ENCODE results near the gene NLRP1.
A peak's percentile ranks its signal among the peaks of the same experiment; 100 is the strongest.

The NLRP1 gene

DNA sequence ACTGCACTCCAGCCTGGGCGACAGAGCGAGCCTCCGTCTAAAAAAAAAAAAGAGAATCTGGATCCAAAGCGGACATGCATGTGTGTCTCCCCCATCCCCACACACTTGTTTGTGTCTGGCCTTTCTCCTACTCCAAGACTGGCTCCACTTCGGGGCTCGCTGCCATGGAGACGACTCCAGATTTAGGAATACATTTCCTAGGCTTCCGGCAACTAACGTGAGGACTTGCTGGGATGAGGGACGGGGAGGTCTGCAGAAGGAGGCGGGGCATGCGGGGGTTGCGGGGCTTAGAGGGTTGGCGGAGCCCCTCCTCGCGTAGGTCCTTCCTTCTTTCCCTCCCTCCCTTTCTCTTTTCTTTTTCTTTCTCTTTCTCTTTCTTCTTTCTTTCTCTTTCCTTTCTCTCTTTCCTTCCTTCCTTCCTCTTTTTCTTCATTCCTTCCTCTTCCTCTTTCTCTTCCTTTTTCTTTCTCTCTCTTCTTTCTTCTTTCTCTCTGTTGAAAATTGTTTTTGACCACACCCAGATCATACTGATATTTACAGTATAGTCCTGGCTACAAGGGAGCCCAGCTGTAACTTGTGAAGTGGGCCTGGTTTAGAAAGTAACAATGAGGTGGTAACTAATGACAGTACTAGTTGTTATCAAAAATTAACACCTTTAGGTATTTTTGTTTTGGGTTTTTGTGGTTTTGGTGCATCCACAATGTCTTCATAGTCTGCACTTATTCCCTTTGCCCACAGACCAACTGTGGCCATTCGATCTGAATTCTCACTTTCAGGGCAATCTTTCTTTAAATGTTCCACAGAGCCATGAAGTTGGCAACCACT is 72.7 kb downstream of the NLRP1 start:
- no peaks in the 10 kb centered on the region for H3K36me3 ChIP-seq (replicated peaks)
- H3K27me3 ChIP-seq (ENCODE audit: low read depth), result no peaks in the 10 kb centered on the region
- in situ Hi-C loops (cut with MboI; ENCODE audit: low sequenced_read_pairs), result no loop called here
- no peak overlapping the region for H3K4me3 ChIP-seq
- H3K9me3 ChIP-seq, result no peaks in the 10 kb centered on the region
- no peaks in the 10 kb centered on the region for H3K4me1 ChIP-seq
- no peak for DNase-seq (ENCODE audit: low spot score in 2 of 2)

DNA sequence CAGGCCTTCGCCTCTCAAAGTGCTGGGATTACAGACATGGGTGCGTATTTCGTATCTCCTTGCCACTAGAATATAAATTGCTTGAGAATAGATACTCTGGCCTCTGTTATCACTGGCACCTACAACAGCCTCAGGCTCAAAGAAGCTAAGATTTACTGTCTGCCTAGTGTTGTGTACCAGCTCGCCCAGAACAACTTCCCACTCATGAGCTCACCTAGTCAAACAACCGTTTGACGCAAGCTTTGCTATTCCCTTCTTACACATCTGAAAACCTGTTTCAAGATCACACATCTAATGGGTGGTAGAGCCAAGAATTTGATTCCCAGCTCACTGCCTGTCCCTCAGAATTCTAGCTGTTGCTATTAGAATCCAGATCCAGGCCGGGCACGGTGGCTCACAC is 73.5 kb downstream of the NLRP1 start:
- Histone ChIP-seq H3K36me3 (replicated peaks) (no peaks in the 10 kb centered on the region), H3K4me1 (no peaks in the 10 kb centered on the region), H3K27me3 (ENCODE audit: low read depth) (no peaks in the 10 kb centered on the region), H3K9me3 (no peaks in the 10 kb centered on the region), H3K4me3 (no peak overlapping the region)
- in situ Hi-C loops (cut with MboI; ENCODE audit: low sequenced_read_pairs), result no loop called here
- DNase-seq (ENCODE audit: low spot score in 2 of 2), result no peak

DNA sequence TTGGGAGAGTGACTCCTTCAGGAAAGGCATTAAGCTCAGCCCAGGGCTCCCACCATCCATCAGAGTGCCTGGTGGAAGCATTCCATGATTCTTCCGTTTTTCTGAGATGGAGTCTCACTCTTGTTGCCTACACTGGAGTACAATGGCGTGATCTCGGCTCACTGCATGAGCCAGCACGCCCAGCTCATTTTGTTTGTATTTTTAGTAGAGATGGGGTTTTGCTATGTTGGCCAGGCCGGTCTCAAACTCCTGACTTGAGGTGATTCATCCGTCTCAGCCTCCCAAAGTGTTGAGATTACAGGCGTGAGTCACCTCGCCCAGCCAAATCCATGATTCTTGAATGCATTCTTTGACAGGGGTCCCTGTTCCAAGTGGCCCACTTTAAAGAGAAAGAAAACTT is 74.8 kb downstream of the NLRP1 start:
- Histone ChIP-seq H3K4me3 (no peak overlapping the region), H3K27me3 (ENCODE audit: low read depth) (no peaks in the 10 kb centered on the region), H3K9me3 (no peaks in the 10 kb centered on the region), H3K4me1 (no peaks in the 10 kb centered on the region), H3K36me3 (replicated peaks) (no peaks in the 10 kb centered on the region)
- no peak for DNase-seq (ENCODE audit: low spot score in 2 of 2)
- in situ Hi-C loops (cut with MboI; ENCODE audit: low sequenced_read_pairs), result no loop called here

DNA sequence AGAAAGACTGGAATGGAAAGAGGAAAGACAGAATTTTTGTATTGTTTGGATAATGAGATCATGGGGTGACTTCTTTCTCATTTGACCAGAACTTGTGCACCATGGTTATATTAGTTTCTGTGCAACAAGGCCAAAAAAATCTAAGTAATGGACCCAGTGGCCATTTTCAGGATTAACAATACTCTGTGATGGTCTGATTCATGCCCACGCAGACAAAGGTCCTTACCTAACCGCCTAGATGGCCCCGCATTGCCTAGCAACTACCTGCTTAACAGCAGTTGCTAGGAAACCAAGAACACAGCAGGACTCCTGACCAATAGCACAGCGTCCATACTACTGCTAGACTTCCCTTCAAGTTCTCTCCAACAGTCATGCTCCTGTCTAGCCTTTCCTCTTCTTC is 75.5 kb downstream of the NLRP1 start:
- no peak for DNase-seq (ENCODE audit: low spot score in 2 of 2)
- Histone ChIP-seq H3K4me3 (no peak overlapping the region), H3K4me1 (no peaks in the 10 kb centered on the region), H3K36me3 (replicated peaks) (no peaks in the 10 kb centered on the region), H3K9me3 (no peaks in the 10 kb centered on the region), H3K27me3 (ENCODE audit: low read depth) (no peaks in the 10 kb centered on the region)
- in situ Hi-C loops (cut with MboI; ENCODE audit: low sequenced_read_pairs), result no loop called here

DNA sequence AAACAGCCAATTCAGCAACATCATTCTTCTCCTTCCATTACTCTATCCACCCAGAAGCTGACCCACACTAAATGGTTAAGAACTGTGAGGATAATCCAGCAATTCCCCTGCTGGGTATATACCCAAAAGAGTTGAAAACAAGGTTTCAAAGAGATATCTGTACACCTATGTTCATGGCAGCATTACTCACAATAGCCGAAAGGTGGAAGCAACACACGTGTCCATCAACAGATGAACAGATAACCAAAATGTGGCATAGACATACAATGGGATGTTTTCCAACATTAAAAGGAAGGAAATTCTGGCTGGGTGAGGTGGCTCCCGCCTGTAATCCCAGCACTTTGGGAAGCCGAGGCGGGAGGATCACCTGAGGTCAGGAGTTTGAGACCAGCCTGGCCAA is 78.0 kb downstream of the NLRP1 start:
- Histone ChIP-seq H3K4me3 (no peak overlapping the region), H3K27me3 (ENCODE audit: low read depth) (no peaks in the 10 kb centered on the region), H3K4me1 (no peaks in the 10 kb centered on the region), H3K36me3 (replicated peaks) (no peaks in the 10 kb centered on the region), H3K9me3 (no peaks in the 10 kb centered on the region)
- in situ Hi-C loops (cut with MboI; ENCODE audit: low sequenced_read_pairs), result no loop called here
- no peak for DNase-seq (ENCODE audit: low spot score in 2 of 2)

DNA sequence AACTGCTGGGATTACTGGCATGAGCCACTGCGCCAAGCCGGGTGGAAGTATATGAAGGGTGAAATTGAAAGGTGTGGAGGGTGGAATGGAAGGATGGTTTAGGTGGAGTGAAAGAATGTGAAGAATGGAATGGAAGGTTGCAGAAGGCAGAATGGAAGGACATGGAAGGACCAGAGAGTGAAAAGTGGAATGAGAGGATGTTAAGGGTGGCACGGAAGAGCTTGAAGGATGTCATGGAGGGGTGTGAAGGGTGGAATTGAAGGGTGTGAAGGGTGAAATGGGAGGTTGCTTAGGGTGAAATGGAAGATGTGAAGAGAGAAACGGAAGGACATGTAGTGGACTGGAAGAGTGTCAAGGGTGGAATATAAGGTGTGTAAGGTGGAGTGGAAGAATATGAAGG is 81.8 kb downstream of the NLRP1 start:
- in situ Hi-C loops (cut with MboI; ENCODE audit: low sequenced_read_pairs), result no loop called here
- no peak for DNase-seq (ENCODE audit: low spot score in 2 of 2)
- H3K36me3 ChIP-seq (replicated peaks), result no peaks in the 10 kb centered on the region
- no peaks in the 10 kb centered on the region for H3K27me3 ChIP-seq (ENCODE audit: low read depth)
- no peak overlapping the region for H3K4me3 ChIP-seq
- no peaks in the 10 kb centered on the region for H3K9me3 ChIP-seq
- no peaks in the 10 kb centered on the region for H3K4me1 ChIP-seq

DNA sequence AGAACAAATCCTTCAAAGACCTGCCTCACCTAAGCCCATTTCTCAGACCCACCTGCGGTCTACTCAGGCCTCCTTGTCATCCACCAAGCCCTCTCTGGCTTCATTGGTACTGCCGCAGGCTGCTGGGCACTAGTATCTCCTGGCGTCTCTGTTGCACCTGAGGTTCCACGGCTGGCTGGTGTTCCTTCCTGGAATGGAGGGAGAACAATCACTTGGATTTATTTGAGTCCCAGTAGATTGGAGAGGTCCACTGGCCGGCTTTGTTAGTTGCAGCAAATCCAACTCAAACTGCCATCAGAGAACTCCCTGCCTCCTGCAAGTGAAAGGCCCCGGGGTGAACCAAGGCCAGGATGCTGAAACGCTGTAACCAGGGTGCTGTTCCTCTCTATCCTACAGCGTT is 82.6 kb downstream of the NLRP1 start:
- Histone ChIP-seq H3K4me3 (no peak overlapping the region), H3K4me1 (no peaks in the 10 kb centered on the region), H3K27me3 (ENCODE audit: low read depth) (no peaks in the 10 kb centered on the region), H3K9me3 (no peaks in the 10 kb centered on the region), H3K36me3 (replicated peaks) (no peaks in the 10 kb centered on the region)
- no peak for DNase-seq (ENCODE audit: low spot score in 2 of 2)
- in situ Hi-C loops (cut with MboI; ENCODE audit: low sequenced_read_pairs), result no loop called here

DNA sequence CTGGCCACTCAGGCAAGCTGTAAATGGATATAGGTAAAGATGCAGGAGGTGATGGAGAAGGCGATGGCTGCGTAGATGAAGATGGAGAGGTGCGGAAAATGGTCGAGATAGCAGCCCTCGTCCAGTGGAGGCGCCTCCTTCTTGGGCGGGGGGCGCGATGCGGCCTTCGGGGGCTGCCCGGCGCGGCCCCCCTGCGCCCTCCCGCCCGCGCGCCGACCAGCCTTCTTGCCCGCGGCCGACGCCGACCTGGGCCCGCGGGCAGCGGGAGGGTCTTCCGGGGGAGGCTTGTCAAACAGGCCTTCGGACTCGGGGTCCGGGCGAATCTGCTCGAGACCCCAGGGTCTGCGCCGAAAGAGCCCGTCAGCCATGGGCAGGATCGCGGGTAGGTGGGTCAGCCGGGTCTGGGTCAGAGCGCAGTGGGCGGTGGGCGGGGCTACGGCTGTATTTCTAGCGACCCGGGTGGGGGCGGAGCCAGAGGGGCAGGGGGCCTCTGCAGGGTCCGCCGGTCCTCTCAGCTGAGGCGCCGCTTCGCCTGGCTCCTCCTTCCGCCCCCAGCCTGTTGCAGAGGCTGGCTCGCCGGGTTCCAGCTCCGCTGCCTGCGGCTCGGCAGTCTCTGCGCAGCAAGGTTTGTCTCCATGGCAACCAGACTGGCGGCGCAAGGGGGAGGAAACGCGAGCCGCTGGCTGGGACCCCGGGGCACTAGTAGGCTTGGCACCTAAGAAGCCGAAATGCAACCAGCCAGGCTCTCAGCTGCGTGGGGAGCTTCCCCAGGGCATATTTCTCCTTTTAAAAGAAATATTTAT is 83.5 kb downstream of the NLRP1 start:
- H3K36me3 ChIP-seq (replicated peaks), result no peaks in the 10 kb centered on the region
- no peaks in the 10 kb centered on the region for H3K9me3 ChIP-seq
- no peaks in the 10 kb centered on the region for H3K27me3 ChIP-seq (ENCODE audit: low read depth)
- peak overlapping the region; percentile 52 for H3K4me3 ChIP-seq
- in situ Hi-C loops (cut with MboI; ENCODE audit: low sequenced_read_pairs), result no loop called here
- H3K4me1 ChIP-seq, result no peaks in the 10 kb centered on the region
- peak; percentile 93 to 94 for DNase-seq (ENCODE audit: low spot score in 2 of 2)

DNA sequence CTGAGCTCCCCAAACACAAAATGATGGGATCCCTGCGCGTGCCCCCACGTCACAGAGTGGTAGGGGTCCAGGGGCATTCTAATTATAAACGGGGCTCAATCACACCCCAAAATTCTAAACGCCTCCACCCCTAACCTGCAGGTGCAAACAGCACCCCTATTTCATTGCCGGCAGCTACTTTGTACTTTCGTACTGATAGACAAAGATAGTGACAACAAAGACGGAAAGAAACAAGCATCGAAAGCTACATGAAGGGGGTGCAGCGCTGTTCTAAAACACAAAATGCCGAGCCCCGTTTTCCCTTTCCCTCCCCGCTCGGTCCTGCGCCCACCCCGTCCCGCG is 84.1 kb downstream of the NLRP1 start:
- H3K4me3 ChIP-seq, result peak overlapping the region; percentile 52

DNA sequence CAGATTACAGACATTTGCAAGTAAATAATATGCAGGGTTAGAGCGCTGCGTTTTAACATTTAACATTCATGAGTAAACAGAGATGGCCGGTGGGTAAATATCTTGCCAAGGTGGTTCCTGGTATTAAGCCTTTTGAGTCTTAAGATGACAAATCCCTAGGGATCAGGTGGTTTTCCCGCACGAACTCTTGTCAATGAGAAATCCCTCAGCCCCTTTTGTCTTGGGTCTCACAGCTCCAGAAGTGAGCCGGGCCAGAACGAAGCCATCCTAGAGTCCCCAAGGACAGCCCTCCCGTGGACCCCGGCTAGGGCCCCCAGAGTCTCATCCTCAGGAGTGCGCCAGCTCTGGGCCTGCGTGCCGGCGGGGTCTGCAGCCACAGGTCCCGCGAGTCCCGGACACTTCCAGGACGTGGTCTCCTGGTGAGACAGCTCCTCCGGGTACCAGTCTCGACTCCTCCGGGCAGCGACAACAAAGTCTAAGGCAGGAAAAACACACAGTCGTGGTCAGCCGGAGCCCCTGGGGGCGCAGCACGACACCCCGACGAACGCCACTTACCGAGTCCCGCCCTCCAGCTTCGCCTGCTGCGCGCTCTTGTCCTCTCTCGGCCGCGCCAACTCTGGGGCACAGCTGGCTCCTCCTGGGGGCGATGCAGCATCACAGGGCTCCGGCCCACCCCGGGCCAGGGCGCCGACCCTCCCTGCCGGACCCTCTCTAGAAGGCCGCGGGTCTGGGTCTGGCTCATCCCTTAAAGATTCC is 84.7 kb downstream of the NLRP1 start:
- Histone ChIP-seq H3K27me3 (ENCODE audit: low read depth) (no peaks in the 10 kb centered on the region), H3K36me3 (replicated peaks) (no peaks in the 10 kb centered on the region), H3K4me3 (no peak overlapping the region; the same call in 1 of the 2 replicates), H3K4me1 (no peaks in the 10 kb centered on the region), H3K9me3 (no peaks in the 10 kb centered on the region)
- DNase-seq (ENCODE audit: low spot score in 2 of 2), result no peak
- in situ Hi-C loops (cut with MboI; ENCODE audit: low sequenced_read_pairs), result no loop called here

More for the DNA sequence above, 84.1 kb downstream of the NLRP1 start:
- no peaks in the 10 kb centered on the region for H3K27me3 ChIP-seq (ENCODE audit: low read depth)
- H3K36me3 ChIP-seq (replicated peaks), result no peaks in the 10 kb centered on the region
- H3K4me1 ChIP-seq, result no peaks in the 10 kb centered on the region
- H3K9me3 ChIP-seq, result no peaks in the 10 kb centered on the region
- DNase-seq (ENCODE audit: low spot score in 2 of 2), result no peak
- in situ Hi-C loops (cut with MboI; ENCODE audit: low sequenced_read_pairs), result no loop called here

DNA sequence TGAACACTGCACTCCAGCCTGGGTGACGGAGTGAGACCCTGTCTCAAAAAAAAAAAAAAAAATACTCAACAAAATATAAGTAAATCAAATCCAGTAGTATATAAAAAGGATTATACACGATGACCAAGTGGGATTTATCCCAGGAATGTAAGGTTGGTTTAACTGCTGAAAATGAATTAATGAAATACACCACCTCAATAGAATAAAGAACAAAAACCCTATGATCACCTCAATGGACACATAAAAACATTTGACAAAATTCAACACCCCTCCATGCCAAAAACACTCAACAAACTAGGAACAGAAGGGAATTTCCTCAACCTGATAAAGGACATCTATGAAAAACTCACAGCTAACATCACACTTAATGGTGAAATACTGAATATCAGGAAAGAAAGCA is 91.3 kb downstream of the NLRP1 start:
- H3K36me3 ChIP-seq (replicated peaks), result peaks cover 18% of the 10 kb centered on the region
- no peaks in the 10 kb centered on the region for H3K27me3 ChIP-seq (ENCODE audit: low read depth)
- no peaks in the 10 kb centered on the region for H3K4me1 ChIP-seq
- H3K4me3 ChIP-seq, result no peak overlapping the region
- in situ Hi-C loops (cut with MboI; ENCODE audit: low sequenced_read_pairs), result no loop called here
- no peak for DNase-seq (ENCODE audit: low spot score in 2 of 2)
- H3K9me3 ChIP-seq, result no peaks in the 10 kb centered on the region

DNA sequence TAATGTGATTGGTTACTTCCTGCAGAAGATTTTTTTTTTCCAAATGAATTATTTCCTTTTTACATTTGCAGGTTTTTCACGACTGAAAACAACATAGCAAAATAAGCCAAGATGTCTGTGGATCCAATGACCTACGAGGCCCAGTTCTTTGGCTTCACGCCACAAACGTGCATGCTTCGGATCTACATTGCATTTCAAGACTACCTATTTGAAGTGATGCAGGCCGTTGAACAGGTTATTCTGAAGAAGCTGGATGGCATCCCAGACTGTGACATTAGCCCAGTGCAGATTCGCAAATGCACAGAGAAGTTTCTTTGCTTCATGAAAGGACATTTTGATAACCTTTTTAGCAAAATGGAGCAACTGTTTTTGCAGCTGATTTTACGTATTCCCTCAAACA is 95.6 kb downstream of the NLRP1 start:
- in situ Hi-C loops (cut with MboI; ENCODE audit: low sequenced_read_pairs), result no loop called here
- DNase-seq (ENCODE audit: low spot score in 2 of 2), result no peak
- Histone ChIP-seq H3K9me3 (no peaks in the 10 kb centered on the region), H3K4me3 (no peak overlapping the region), H3K4me1 (peaks cover 9% of the 10 kb centered on the region), H3K27me3 (ENCODE audit: low read depth) (no peaks in the 10 kb centered on the region), H3K36me3 (replicated peaks) (peaks cover 32% of the 10 kb centered on the region)

DNA sequence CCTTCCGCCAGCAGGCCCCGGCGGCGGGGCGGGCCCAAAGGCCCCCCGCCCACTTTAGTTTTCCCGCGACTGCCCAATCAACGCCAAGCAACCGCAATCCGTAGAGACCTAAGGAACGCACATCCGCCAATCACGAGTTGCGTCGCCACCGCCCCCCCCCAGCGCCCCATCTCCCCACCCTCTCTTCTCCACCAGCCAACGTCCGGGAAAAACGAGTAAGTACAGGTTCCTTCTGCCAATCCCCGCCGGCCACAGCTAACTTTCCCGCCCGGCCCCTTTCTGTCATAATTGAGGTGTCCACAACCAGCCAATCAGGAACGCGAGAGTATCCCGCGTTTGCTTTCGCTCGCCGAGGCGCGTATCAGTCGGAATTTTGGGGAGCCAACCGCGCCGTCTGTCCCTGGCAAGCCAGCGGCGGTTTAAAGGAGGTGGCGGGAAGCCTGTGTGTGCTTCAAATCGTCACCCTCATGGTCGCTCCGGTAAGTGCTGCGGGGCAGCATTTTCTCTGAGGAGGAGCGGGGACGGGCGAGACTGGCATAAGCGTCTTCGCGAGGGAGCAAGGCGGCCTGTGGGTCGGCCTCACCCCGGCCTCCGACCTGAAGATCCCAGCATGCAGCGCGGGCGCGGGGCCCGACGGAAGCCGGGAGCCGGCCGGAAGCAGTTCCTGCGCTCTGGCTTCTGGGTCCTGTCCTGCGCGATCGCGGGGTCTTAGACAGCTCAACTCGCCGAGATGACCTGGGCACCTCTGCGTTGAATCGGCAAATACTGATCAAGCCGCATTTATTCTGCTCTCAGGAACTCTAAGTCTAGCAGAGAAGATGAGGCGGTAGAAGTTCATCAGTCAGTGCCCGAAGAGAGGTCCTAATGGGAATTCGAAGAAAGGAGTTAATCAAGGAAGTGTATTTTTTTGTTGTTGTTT is 97.8 kb downstream of the NLRP1 start, which contains the start of gene MIS12:
Gene MIS12 (plus strand): TSS at position 361 of the 919 bp plus-strand sequence. CDS start 2,297 bp downstream, outside the sequence.
- H3K9me3 ChIP-seq, result no peaks in the 10 kb centered on the region
- H3K36me3 ChIP-seq (replicated peaks), result peaks cover 49% of the 10 kb centered on the region
- in situ Hi-C loops (cut with MboI; ENCODE audit: low sequenced_read_pairs), result no loop called here
- peak within 1 kb of the TSS; percentile 86 for H3K4me3 ChIP-seq
- H3K27me3 ChIP-seq (ENCODE audit: low read depth), result no peaks in the 10 kb centered on the region
- peak; percentile 98 to 99 for DNase-seq (ENCODE audit: low spot score in 2 of 2)
- peaks cover 9% of the 10 kb centered on the region for H3K4me1 ChIP-seq
